Middle frontal gyrus (tissue), 1 donor: Measurements from ENCODE around the gene C13orf42.

Source experiments
- DNase-seq: peaks from one replicate; pipeline ENCODE4 v3.0.0-alpha.2; 2015; ENCODE audit warnings: low spot score; ENCODE audit errors: extremely low spot score

C13orf42 gene

GRCh38 chr13:51067210-51067701 lies 43.8 kb downstream of the C13orf42 start:
- DNase-seq = no peak

- no peak for DNase-seq
Observed at GRCh38 chr13:51066091-51066831, 44.8 kb downstream of the C13orf42 start.

DNA sequence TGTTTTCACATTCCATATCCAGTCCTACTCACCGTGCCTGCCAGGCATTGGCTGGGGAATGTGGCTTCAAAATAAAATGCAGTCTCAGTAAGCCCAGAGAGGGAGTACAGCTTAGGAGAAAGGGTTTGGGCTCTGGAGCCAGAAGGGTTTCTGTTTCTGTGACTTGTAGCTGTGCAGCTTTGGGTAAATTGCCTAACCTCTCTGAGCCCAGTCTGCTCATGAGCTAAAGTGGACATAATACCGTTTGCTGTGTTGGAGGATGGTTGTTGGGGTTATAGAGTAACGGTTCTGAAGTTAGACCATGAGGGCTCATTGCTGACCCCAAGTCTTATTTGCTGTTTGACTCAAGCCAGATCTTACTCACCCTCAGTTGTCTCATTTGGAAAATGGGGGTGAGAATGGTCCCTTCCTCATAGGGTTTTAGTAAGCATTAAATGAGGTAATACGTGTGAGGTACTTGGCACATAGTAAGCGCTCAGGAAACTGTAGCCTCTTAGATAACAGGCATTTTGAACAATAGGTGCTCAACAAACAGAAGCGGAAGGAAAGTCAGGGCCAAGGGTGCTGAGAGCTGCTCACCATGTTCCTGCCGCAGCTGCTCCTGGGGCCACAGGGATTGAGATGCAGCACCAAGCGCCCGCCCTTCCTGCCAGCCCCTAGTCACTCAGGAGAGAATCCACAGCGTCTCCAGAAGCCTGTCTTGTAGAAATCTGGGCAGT lies 45.5 kb downstream of the C13orf42 start:
- no peak for DNase-seq

GRCh38 chr13:51064753-51065152 lies 46.3 kb downstream of the C13orf42 start:
- no peak for DNase-seq

- DNase-seq = no peak
Observed at GRCh38 chr13:51063909-51064308, 47.2 kb downstream of the C13orf42 start.

DNA sequence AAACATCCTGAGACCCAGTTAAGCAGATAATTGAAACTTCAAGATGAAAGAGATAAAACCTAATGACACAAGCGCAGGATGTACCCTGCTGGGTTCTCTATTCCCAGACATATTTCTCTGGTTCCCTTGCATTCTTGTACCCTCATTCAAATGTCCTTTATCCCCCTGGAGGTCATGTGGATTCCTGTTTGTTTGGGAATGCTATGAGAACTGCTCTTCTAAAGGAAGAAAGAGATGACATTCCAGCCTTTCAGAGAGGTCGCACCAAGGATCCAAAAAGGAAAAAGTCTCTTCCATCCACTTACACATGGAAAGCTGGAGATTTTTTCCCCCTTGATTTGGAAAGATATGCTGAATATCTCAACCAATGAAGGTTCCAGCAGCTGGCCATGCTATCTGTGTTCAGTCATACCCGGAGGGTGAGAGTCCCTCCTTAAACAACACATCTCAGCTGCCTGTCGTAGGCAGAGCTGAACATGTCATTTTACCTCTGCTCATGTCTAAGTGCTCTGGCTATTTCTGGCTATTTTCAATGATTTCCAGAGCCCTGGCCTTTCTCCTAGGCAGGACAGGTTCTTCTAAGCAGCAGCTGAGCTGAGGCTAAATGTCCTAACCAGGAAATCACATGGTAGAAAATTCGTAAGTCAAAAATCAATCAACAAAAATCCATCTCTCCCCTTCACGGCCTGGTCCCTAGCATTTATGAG lies 52.5 kb downstream of the C13orf42 start:
- no peak for DNase-seq

DNA sequence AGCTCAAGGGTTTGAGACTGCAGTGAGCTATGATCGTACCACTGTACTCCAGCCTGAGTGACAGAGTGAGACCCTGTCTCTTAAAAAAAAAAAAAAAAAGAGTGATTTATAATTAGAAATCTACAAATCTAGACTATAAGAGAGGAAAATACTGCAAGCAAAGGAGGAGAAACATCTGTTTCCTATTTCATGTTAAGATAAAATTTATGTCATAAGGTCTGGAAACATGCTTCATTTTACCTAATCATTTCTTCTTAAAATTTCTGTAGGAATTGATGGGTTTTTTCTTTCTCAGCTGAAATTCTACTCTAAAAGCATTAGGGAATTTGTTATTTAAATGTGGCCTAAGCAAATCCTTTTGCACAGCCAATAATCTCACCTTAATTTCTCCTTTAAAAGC lies 53.2 kb downstream of the C13orf42 start:
- DNase-seq = no peak

DNA sequence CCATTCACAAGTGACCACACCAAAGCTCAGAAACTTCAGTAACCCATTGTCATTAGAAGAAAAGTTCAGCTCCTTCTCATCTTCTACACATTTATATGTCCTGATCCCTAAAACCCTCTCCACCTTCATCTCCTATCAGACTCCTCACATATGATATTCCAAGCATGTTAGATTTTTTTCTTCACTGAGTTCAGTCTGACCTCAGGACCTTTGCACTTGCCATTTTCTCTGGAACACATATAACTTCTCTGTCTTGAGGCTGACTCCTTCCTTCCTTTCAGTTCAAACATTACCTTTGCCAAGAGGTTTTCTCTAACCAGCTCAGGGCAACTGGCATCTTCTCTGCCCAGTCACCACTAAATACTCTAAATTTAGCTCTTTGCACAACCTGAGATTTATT lies 54.1 kb downstream of the C13orf42 start:
- no peak for DNase-seq

DNA sequence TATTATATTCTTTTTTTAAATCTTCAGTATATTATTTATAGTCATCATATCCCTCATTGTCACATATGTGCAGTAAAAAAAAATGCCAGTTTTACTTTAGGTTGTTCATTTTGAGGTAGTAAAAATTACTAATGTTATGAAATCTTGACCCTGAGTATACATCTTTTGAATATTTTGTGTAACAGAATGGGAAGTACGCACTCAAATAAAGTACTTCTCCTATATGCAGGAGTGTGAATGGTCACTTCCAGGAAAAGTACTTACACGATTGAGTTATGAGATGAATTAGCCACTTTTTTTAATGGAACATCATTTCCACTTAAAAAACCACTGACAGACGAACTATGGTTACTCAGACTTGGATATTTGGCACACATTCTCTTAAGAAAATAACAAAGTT lies 58.5 kb downstream of the C13orf42 start:
- DNase-seq = no peak

DNA sequence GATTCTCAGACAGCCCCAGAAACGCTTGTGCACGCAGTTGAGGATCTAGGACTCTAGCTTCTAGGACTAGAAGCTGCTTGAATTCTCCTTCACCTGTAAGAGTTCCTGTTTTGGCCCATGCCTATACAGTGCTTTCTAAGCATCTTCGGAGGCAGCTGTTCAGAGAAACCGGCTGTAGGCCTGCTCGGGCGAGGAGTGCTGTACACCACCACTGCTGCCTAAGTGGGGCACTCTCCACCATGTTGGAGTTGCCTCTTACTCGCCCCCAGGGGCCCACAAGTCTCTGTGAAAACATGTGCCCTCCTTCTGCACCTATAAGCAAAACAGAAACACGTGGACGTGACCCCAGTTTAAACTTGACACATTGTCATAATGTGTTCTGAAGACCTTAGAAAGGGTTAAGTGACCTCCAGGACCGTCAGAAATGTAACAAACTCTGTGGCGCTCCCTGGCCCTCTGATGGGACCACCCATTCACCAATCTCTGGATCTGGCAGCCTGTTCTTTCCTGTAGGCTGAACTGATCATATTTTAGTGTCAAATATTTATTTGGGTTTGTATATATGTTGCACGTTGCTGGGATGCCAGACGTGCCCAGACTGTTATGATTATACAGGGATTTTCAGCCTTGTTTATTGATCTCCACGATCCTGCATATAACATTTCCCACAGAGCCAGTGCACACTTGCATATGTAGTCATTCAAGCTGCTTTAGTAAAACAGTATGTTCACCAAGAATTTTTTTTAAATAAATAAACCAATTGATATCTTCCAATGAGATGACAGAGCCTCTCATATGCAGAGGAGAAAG lies 60.8 kb downstream of the C13orf42 start:
- no peak for DNase-seq

DNA sequence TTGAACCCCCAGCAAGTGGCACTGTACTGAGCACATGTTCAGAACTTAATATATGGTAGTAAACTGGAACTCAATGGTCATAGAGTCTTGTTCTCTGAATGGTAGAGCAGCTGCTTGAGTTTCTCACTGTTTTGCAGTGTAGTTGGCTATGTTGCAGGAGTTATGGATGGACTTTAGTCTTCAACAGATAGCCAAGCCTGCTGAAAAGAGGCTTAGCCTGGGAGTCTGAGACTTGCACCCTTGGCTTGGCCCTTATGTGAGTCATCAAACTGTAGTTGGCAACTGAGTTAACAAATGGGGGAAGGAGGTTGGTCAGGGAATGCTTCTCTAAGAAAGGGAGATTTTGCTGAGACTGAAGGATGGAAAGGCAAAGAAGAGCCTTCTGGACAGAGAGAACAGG lies 62.5 kb downstream of the C13orf42 start:
- DNase-seq = no peak

GRCh38 chr13:51048166-51048461 lies 63.0 kb downstream of the C13orf42 start:
- no peak for DNase-seq

DNA sequence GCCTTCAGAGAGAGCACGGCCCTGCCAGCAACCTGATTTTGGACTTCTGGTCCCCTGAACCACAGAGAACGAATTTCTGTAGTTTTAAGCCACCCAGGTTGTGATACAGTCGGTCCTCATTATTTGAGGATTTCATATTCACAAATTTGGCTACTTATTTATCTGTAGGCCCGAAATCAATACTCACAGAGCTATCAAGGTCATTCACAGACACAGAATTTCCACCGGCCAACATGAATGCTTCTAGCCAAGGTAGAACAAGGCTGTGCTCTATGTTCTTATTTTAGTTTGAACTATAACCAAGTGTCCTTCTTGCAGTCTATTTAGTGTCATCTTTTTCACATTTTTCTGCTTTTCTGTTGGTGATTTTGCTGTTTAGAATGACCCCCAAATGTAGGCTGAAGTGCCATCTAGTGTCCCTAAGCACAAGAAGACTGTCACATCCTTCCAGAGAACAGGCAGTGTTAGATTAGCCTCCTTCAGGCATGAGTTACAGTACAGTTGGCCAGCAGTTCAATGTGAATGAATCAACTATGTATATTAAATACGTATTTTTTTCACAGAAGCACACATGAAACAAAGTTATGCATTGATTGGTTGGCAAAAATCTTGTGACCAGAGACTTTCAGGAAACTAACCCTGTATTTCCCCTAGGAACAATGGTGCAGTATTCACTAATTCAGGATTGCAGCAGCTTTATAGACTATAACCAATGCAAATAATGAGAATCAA lies 63.5 kb downstream of the C13orf42 start:
- DNase-seq = no peak

- DNase-seq = no peak
Observed at GRCh38 chr13:51045451-51045850, 65.6 kb downstream of the C13orf42 start.

DNA sequence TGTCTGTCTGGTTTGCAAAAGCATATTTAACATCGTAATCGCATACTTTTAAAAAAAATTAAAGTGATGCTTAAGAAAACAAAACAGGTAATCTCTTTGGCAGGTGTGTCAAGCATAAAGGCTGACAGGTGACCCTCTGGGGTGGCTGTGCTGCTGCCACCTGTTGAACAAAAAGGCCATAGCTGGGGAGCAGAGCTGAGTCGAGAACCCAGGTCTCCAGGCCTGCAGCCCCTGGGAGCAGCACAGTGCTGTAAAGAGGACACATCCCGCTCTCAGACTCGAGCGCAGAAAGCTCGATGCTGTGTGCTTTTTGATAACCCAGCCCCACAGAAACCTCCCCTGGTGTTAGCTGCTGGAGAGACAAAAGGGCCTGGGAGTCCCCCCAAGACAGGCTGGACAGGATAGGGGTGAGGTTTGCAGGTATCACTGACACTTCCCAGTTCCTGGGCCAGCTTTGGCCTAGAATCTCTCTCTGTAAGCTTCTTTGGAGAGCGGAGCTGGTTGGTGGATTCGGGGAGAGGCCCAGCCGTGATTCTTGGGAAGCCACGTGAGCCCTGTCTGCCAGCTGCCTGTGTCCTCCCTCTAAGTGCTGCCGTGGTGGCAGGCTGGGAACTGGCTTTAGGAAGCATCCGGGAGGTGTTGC lies 66.9 kb downstream of the C13orf42 start:
- no peak for DNase-seq

DNA sequence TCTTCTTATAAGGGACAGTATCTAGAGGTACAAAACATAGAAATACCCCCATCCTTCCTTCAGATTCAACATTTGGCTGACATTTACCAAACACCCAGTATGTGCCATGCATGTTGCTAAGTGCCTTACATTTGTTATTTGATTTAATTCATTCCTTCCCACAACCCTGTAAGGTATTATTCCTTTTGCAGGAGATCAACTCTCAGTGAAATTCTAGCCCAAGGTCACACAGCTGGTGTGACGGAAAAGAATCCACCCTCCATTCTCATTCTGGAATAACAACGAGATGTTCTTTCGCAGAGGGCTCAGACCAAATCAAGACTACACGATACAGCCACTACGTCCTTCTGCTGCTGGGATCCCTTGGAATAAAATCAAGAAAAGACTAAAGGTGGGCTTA lies 67.8 kb downstream of the C13orf42 start:
- no peak for DNase-seq

DNA sequence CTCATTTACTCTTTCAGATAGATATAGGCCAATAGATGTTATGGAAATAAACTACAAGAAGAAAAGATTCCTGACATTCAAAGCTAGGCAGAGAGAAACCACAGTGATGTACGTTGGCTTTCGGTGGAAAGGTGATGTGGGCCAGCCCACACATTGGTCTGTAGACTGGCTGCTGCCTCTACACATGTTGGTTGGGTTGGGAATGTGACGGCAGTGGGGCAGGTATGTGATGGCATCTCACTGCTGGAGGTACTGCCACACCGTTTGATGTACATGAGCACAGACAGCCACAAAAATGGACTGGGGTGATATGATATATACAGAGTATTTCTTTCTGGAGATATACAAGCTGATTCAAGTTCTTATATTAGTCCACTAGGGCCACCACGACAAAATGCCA lies 69.4 kb downstream of the C13orf42 start:
- no peak for DNase-seq

GRCh38 chr13:51041126-51041525 lies 69.9 kb downstream of the C13orf42 start:
- no peak for DNase-seq

- DNase-seq = no peak
Observed at GRCh38 chr13:51040431-51040830, 70.6 kb downstream of the C13orf42 start.

- no peak for DNase-seq
Observed at GRCh38 chr13:51036418-51036817, 74.7 kb downstream of the C13orf42 start.
